GM06990 (cell line): ENCODE results near the gene TUBA1A.
"Not testable (repeated sequence)": the region's sequence is repeated elsewhere in the genome, so short reads cannot be mapped to it uniquely, and the experiment has no call there.

ENCODE experiments used
- DNase-seq: peaks from one replicate; pipeline ENCODE4 v3.0.0-alpha.2; 2011; ENCODE audit not compliant: insufficient read length; ENCODE audit errors: extremely low read depth
- H3K27me3 ChIP-seq: replicated peaks from 2 replicates; pipeline ENCODE4 v1.6.0; 2011; ENCODE audit warnings: low read length; ENCODE audit not compliant: control insufficient read depth, insufficient read depth
- H3K36me3 ChIP-seq: 2 replicates; pipeline ENCODE4 v1.5.1; 2011; ENCODE audit warnings: low read length; ENCODE audit not compliant: control insufficient read depth, insufficient read depth
- H3K4me3 ChIP-seq: replicated peaks from 2 replicates; pipeline ENCODE4 v1.5.1; 2011; ENCODE audit warnings: low read depth, mild to moderate bottlenecking, control low read depth, low read length
- CTCF ChIP-seq: IDR thresholded peaks from 2 replicates; pipeline ENCODE4 v1.5.1; 2011; ENCODE audit warnings: low read length, control low read depth, mild to moderate bottlenecking, inconsistent platforms; ENCODE audit not compliant: insufficient read depth, poor library complexity, severe bottlenecking

The TUBA1A gene

GRCh38 chr12:49223590-49224369, 34.9 kb upstream of the TUBA1A start:
- no peaks in the 10 kb centered on the region for H3K27me3 ChIP-seq
- H3K4me3 ChIP-seq, result no peak overlapping the region
- no peak for DNase-seq
- H3K36me3 ChIP-seq, result no peaks in the 10 kb centered on the region
- TF ChIP-seq CTCF, result no peak

GRCh38 chr12:49223122-49223521, 34.2 kb upstream of the TUBA1A start:
- Histone ChIP-seq H3K36me3 (no peaks in the 10 kb centered on the region), H3K4me3 (no peak overlapping the region), H3K27me3 (no peaks in the 10 kb centered on the region)
- TF ChIP-seq CTCF, result no peak
- DNase-seq, result no peak

- no peak overlapping the region for H3K4me3 ChIP-seq
- DNase-seq, result no peak
- H3K27me3 ChIP-seq, result no peaks in the 10 kb centered on the region
- no peak for TF ChIP-seq CTCF
- no peaks in the 10 kb centered on the region for H3K36me3 ChIP-seq
Measured at GRCh38 chr12:49220972-49221371, 32.1 kb upstream of the TUBA1A start.

- no peak for DNase-seq
- Histone ChIP-seq H3K27me3 (no peaks in the 10 kb centered on the region), H3K36me3 (no peaks in the 10 kb centered on the region), H3K4me3 (no peak overlapping the region)
- no peak for TF ChIP-seq CTCF
Measured at GRCh38 chr12:49219417-49220026, 30.6 kb upstream of the TUBA1A start.

- Histone ChIP-seq H3K36me3 (no peaks in the 10 kb centered on the region), H3K4me3 (no peak overlapping the region), H3K27me3 (no peaks in the 10 kb centered on the region)
- TF ChIP-seq CTCF, result no peak
- DNase-seq, result no peak
Measured at GRCh38 chr12:49212572-49212971, 23.7 kb upstream of the TUBA1A start.

GRCh38 chr12:49210703-49211102, 21.8 kb upstream of the TUBA1A start:
- not testable (repeated sequence) for DNase-seq, H3K27me3 ChIP-seq, H3K4me3 ChIP-seq, H3K36me3 ChIP-seq
